GM10266 (cell line): Measurements from ENCODE around the gene TBL1X.
A peak's percentile ranks its signal among the peaks of the same experiment; 100 is the strongest.

Source experiments
- DNase-seq: peaks from one replicate; pipeline ENCODE4 v3.0.0; 2012; ENCODE audit errors: extremely low spot score
- TF ChIP-seq, protein P1 (sequence below): IDR thresholded peaks from 2 replicates; pipeline ENCODE4 v1.5.1; 2012; ENCODE audit warnings: mild to moderate bottlenecking, low read depth; ENCODE audit not compliant: control insufficient read depth, insufficient read depth; ENCODE audit errors: missing control alignments

The TBL1X gene

DNA sequence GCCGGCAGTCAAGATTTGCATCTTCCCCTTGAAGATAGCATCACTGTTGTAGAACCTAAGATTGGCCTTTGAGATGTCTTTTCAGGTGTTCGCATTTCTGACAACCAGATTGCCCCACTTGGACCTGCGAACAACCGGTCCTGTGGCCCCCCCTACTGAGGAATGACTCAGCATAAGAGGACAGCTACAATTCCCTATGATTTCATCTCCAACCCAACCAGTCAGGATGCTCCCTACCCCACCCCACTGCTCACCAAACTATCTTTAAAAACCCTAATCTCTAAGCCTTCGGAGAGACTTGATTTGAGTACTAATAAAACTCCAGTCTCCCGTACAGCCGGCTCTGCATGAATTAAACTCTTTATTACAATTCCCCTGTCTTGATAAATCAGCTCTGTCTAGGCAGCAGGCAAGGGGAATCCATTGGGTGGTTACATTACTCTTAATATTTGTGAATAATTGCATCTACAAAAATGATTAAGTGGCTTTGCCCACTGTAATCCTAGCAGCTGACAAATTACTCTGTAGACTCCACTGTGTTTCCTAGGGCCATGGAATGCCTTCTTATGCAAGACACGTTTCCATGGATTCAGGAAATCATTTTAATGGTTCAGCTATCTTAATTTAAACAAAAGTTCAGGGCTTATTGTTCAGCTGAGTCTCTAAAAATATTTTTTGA is 205.4 kb downstream of the TBL1X start:
- TF ChIP-seq, protein P1, sequence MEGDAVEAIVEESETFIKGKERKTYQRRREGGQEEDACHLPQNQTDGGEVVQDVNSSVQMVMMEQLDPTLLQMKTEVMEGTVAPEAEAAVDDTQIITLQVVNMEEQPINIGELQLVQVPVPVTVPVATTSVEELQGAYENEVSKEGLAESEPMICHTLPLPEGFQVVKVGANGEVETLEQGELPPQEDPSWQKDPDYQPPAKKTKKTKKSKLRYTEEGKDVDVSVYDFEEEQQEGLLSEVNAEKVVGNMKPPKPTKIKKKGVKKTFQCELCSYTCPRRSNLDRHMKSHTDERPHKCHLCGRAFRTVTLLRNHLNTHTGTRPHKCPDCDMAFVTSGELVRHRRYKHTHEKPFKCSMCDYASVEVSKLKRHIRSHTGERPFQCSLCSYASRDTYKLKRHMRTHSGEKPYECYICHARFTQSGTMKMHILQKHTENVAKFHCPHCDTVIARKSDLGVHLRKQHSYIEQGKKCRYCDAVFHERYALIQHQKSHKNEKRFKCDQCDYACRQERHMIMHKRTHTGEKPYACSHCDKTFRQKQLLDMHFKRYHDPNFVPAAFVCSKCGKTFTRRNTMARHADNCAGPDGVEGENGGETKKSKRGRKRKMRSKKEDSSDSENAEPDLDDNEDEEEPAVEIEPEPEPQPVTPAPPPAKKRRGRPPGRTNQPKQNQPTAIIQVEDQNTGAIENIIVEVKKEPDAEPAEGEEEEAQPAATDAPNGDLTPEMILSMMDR, result no peak
- no peak for DNase-seq

DNA sequence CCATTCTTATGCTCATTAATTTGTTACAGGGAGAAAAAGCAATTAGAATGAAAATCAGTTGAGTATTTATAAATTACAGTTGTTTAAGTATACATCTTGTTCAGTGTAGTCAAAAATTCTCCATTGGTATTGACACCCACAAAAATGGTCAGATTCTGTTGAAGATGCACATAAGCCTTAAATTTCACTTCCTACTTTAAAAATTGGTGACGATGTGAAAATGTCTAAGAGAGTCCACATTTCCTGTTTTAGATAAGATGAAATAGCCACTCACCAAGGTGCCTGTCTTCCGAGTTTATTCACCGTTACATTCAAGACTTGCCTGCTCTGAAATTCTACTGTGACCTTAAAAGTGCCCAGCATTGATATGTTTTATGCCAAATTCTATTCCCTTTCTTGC is 207.1 kb downstream of the TBL1X start:
- DNase-seq, result no peak
- TF ChIP-seq, protein P1, result no peak

GRCh38 chrX:9676306-9676705 is 211.4 kb downstream of the TBL1X start:
- TF ChIP-seq, protein P1, result no peak
- DNase-seq, result no peak

DNA sequence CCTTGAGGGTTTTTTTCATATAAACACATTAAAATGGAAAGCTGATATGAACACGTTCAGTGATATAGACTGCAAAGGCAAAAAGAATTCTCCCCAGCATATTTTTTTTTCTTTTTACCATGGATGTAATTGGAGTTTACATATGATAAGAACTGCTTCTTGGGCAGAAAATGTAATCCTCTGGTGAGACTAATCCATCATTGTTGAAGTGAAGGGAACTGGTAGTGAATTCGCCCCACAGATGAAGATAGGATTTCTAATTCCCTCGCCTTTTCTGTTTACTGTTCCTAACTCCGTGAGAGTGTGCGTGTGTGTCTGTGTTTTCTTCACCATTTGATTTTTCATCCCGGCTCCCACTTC is 211.9 kb downstream of the TBL1X start:
- TF ChIP-seq, protein P1, result no peak
- DNase-seq, result peak; percentile 12

GRCh38 chrX:9677098-9677739 is 212.4 kb downstream of the TBL1X start:
- TF ChIP-seq, protein P1, result no peak
- DNase-seq, result peak; percentile 65

- TF ChIP-seq, protein P1, result no peak
- DNase-seq, result no peak
Measured at GRCh38 chrX:9678215-9678965, 213.5 kb downstream of the TBL1X start.

GRCh38 chrX:9681011-9681410 is 216.2 kb downstream of the TBL1X start:
- DNase-seq, result no peak
- TF ChIP-seq, protein P1, result no peak
